Measurements from ENCODE around the gene PCDH9. TPM values are rescaled to one million over a fixed set of nuclear protein-coding genes. Genes with fewer than 3 reads are reported as not detected.

Gene PCDH9
- polyA plus RNA-seq, 1 experiment, result 3.3 TPM

GRCh38 chr13:66400292-66400691 lies 829.8 kb downstream of the PCDH9 start:
- H3K27me3 ChIP-seq (ENCODE audit: control insufficient read depth, insufficient read depth, low read length), result no peaks in the 10 kb centered on the region
- no peak for TF ChIP-seq CTCF (IDR thresholded peaks at IDR 0.05; ENCODE audit: low read depth, low read length)
- no peak overlapping the region for H3K27ac ChIP-seq (ENCODE audit: low read depth, low read length)
- no peaks in the 10 kb centered on the region for H3K9me3 ChIP-seq (ENCODE audit: control insufficient read depth, insufficient read depth, low read length)
- H3K4me3 ChIP-seq (ENCODE audit: low read depth, low read length), result no peak overlapping the region
- POLR2A ChIA-PET, result no interaction called here
- no peak for DNase-seq (ENCODE audit: low read depth, low spot score)
- CTCF ChIA-PET, result interaction anchor here (0.5 kb wide), 1 partner anchor 21 kb away, joined by 3 read pairs; no protein-coding TSS in a partner anchor

GRCh38 chr13:66399873-66400272 lies 830.3 kb downstream of the PCDH9 start:
- no peak overlapping the region for H3K27ac ChIP-seq (ENCODE audit: low read depth, low read length)
- H3K4me3 ChIP-seq (ENCODE audit: low read depth, low read length), result no peak overlapping the region
- H3K27me3 ChIP-seq (ENCODE audit: control insufficient read depth, insufficient read depth, low read length), result no peaks in the 10 kb centered on the region
- TF ChIP-seq CTCF (IDR thresholded peaks at IDR 0.05; ENCODE audit: low read depth, low read length), result no peak
- H3K9me3 ChIP-seq (ENCODE audit: control insufficient read depth, insufficient read depth, low read length), result no peaks in the 10 kb centered on the region
- no peak for DNase-seq (ENCODE audit: low read depth, low spot score)
- ChIA-PET POLR2A (no interaction called here), CTCF (interaction anchor here (0.5 kb wide), 1 partner anchor 20 kb away, joined by 3 read pairs; no protein-coding TSS in a partner anchor)

- Histone ChIP-seq H3K9me3 (ENCODE audit: control insufficient read depth, insufficient read depth, low read length) (no peaks in the 10 kb centered on the region), H3K27ac (ENCODE audit: low read depth, low read length) (no peak overlapping the region), H3K4me3 (ENCODE audit: low read depth, low read length) (no peak overlapping the region), H3K27me3 (ENCODE audit: control insufficient read depth, insufficient read depth, low read length) (no peaks in the 10 kb centered on the region)
- no peak for DNase-seq (ENCODE audit: low read depth, low spot score)
- CTCF ChIA-PET, result no interaction called here
- TF ChIP-seq CTCF (IDR thresholded peaks at IDR 0.05; ENCODE audit: low read depth, low read length), result no peak
- POLR2A ChIA-PET, result no interaction called here
Observed at GRCh38 chr13:66397133-66397532, 833.0 kb downstream of the PCDH9 start.

- Histone ChIP-seq H3K27ac (ENCODE audit: low read depth, low read length) (no peak overlapping the region), H3K4me3 (ENCODE audit: low read depth, low read length) (no peak overlapping the region), H3K9me3 (ENCODE audit: control insufficient read depth, insufficient read depth, low read length) (no peaks in the 10 kb centered on the region), H3K27me3 (ENCODE audit: control insufficient read depth, insufficient read depth, low read length) (no peaks in the 10 kb centered on the region)
- DNase-seq (ENCODE audit: low read depth, low spot score), result no peak
- CTCF ChIA-PET, result no interaction called here
- no peak for TF ChIP-seq CTCF (IDR thresholded peaks at IDR 0.05; ENCODE audit: low read depth, low read length)
- POLR2A ChIA-PET, result no interaction called here
Observed at GRCh38 chr13:66391322-66391721, 838.8 kb downstream of the PCDH9 start.

GRCh38 chr13:66378894-66379293 lies 851.2 kb downstream of the PCDH9 start:
- no peak for TF ChIP-seq CTCF (IDR thresholded peaks at IDR 0.05; ENCODE audit: low read depth, low read length)
- Histone ChIP-seq H3K9me3 (ENCODE audit: control insufficient read depth, insufficient read depth, low read length) (no peaks in the 10 kb centered on the region), H3K27ac (ENCODE audit: low read depth, low read length) (no peak overlapping the region), H3K4me3 (ENCODE audit: low read depth, low read length) (no peak overlapping the region), H3K27me3 (ENCODE audit: control insufficient read depth, insufficient read depth, low read length) (no peaks in the 10 kb centered on the region)
- CTCF ChIA-PET, result no interaction called here
- no peak for DNase-seq (ENCODE audit: low read depth, low spot score)
- POLR2A ChIA-PET, result no interaction called here

Measured in AG04450 (cell line).